Panc1 (cell line): Measurements from ENCODE around the gene SLC45A1. TPM values are rescaled to one million over a fixed set of nuclear protein-coding genes. Genes with fewer than 3 reads are reported as not detected.

Experiments
- ATAC-seq: fragments of 200-7000 bp; cut with Tn5 transposase; 2 replicates; pipeline ENCODE4 v1.9.1; 2020; ENCODE audit warnings: mild to moderate bottlenecking, moderate library complexity
- BruUV-seq: library from RNA; stranded (reverse); fragments of 400-500 nt; replicated peaks from 2 replicates; lab custom pipeline; 2021; lab: Mats Ljungman, UMichigan
- CTCF ChIA-PET: fragments of 300-600 bp; sonication (Branson Sonifier 250); formaldehyde crosslinking; loops from one replicate; lab custom pipeline; 2022; ENCODE audit warnings: antibody characterized with exemption; lab: Charles Lee
- POLR2A ChIA-PET: fragments of 300-600 bp; sonication (Branson Sonifier 250); formaldehyde crosslinking; loops from one replicate; lab custom pipeline; 2022; ENCODE audit warnings: antibody characterized with exemption; lab: Charles Lee
- DNase-seq: peaks from one replicate; pipeline ENCODE4 v3.0.0-alpha.2; 2010; ENCODE audit warnings: low read depth, low spot score
- H3K27ac ChIP-seq: 2 replicates; pipeline ENCODE4 v1.5.1; 2011; ENCODE audit warnings: mild to moderate bottlenecking, low read length, inconsistent platforms
- H3K27me3 ChIP-seq: fragments of 200-500 bp; sonication (Bioruptor generic); 2 replicates; pipeline ENCODE4 v1.6.0; 2014; ENCODE audit warnings: low read length, inconsistent platforms; ENCODE audit not compliant: control insufficient read depth, insufficient read depth
- H3K36me3 ChIP-seq: fragments of 200-500 bp; sonication (Bioruptor generic); 2 replicates; pipeline ENCODE4 v1.5.1; 2014; ENCODE audit warnings: inconsistent platforms, mild to moderate bottlenecking, low read length, moderate library complexity; ENCODE audit not compliant: control insufficient read depth, insufficient read depth
- H3K4me1 ChIP-seq: 2 replicates; pipeline ENCODE4 v1.5.1; 2011; ENCODE audit warnings: inconsistent platforms, mild to moderate bottlenecking, low read length, moderate library complexity; ENCODE audit not compliant: control insufficient read depth, insufficient read depth
- H3K4me3 ChIP-seq, 2 experiments: 2 replicates each; pipeline ENCODE4 v1.5.1; 2011 to 2012; ENCODE audit warnings: low read depth in 2 of 2, low read length in 2 of 2, mild to moderate bottlenecking in 2 of 2, inconsistent platforms in 1 of 2, moderate library complexity in 1 of 2
- H3K9me3 ChIP-seq: fragments of 200-500 bp; sonication (Bioruptor generic); 2 replicates; pipeline ENCODE4 v1.5.1; 2014; ENCODE audit warnings: low read depth, mild to moderate bottlenecking, inconsistent platforms, low read length, moderate library complexity; ENCODE audit not compliant: control insufficient read depth, insufficient read depth
- POLR2AphosphoS5 ChIP-seq: IDR thresholded peaks from 2 replicates; pipeline ENCODE4 v1.6.1; 2012; ENCODE audit warnings: mild to moderate bottlenecking, low read depth, low read length, moderate library complexity
- SIN3A ChIP-seq: IDR thresholded peaks from 2 replicates; pipeline ENCODE4 v1.6.1; 2012; ENCODE audit warnings: low read depth, mild to moderate bottlenecking, low read length, moderate library complexity, borderline replicate concordance; ENCODE audit not compliant: insufficient read depth
- TCF7L2 ChIP-seq: IDR thresholded peaks from 2 replicates; pipeline ENCODE4 v1.6.1; 2011; ENCODE audit warnings: mild to moderate bottlenecking, low read depth, low read length, inconsistent platforms
- in situ Hi-C: cut with HindIII; loops from 2 replicates; pipeline ENCODE4 v1.10.0; 2016; ENCODE audit warnings: low sequenced_read_pairs, low pct_unique_long_range_greater_than_20kb
- intact Hi-C: fragments of 100-400 bp; cut with micrococcal nuclease; formaldehyde crosslinking; loops from one replicate; pipeline ENCODE4 v1.10.0; 2022; ENCODE audit not compliant: unreplicated experiment
- total RNA-seq: library from RNA; stranded (reverse); gene quantifications from one replicate; pipeline ENCODE4 v1.2.1, GENCODE V29; 2021; ENCODE audit not compliant: unreplicated experiment
- TF ChIP-seq, protein P1 (sequence below): fragments of 450-650 bp; IDR thresholded peaks from 2 replicates; pipeline ENCODE4 v1.5.1; 2017; ENCODE audit warnings: mild to moderate bottlenecking
- TF ChIP-seq, protein P2 (sequence below), 2 experiments: IDR thresholded peaks; 2 replicates each; pipeline ENCODE4 v1.6.1; 2011 to 2012; ENCODE audit warnings: low read depth in 2 of 2, control low read depth in 1 of 2, low read length in 1 of 2, mild to moderate bottlenecking in 1 of 2, moderate library complexity in 1 of 2; ENCODE audit not compliant: insufficient read depth in 1 of 2

SLC45A1 gene
- total RNA-seq, 1 experiment from 2014 or later = 11.3 TPM

GRCh38 chr1:8302081-8302956, 15.6 kb upstream of the SLC45A1 start:
- no TSS peak for BruUV-seq
- in situ Hi-C loops = loop anchor here (25.0 kb wide), 1 partner anchor 215 kb away; no protein-coding TSS in a partner anchor

GRCh38 chr1:8303141-8303540, 14.8 kb upstream of the SLC45A1 start:
- POLR2A ChIA-PET = interaction anchor here (0.6 kb wide), 1 partner anchor 298 kb away, joined by 8 read pairs; no protein-coding TSS in a partner anchor
- in situ Hi-C loops = loop anchor here (25.0 kb wide), 1 partner anchor 216 kb away; no protein-coding TSS in a partner anchor

More at GRCh38 chr1:8302081-8302956, 15.6 kb upstream of the SLC45A1 start:
- intact Hi-C loops = loop anchor here (5.0 kb wide), 1 partner anchor 90 kb away; no protein-coding TSS in a partner anchor
- CTCF ChIA-PET = interaction anchor here (0.6 kb wide), 1 partner anchor 54 kb away, joined by 3 read pairs; no protein-coding TSS in a partner anchor
- H3K9me3 ChIP-seq = no peaks in the 10 kb centered on the region
- ATAC-seq = peak; percentile 72
- POLR2A ChIA-PET = interaction anchor here (0.6 kb wide), 4 partner anchors 45 to 343 kb away, joined by 3 to 8 read pairs (median 3); no protein-coding TSS in a partner anchor
- peak overlapping the region in 1 of 2 experiments; percentile 8; a peak in 2 of 4 replicates for H3K4me3 ChIP-seq
- peaks cover 30% of the 10 kb centered on the region for H3K4me1 ChIP-seq
- DNase-seq = peak; percentile 74
- H3K27ac ChIP-seq = peak overlapping the region; percentile 94
- no peaks in the 10 kb centered on the region for H3K27me3 ChIP-seq
- no peaks in the 10 kb centered on the region for H3K36me3 ChIP-seq
- TF ChIP-seq TCF7L2 (peak; percentile 71), POLR2AphosphoS5 (0 out of 2 replicates have a peak, but pooled peaks have one; percentile 31)
- TF ChIP-seq, protein P1, sequence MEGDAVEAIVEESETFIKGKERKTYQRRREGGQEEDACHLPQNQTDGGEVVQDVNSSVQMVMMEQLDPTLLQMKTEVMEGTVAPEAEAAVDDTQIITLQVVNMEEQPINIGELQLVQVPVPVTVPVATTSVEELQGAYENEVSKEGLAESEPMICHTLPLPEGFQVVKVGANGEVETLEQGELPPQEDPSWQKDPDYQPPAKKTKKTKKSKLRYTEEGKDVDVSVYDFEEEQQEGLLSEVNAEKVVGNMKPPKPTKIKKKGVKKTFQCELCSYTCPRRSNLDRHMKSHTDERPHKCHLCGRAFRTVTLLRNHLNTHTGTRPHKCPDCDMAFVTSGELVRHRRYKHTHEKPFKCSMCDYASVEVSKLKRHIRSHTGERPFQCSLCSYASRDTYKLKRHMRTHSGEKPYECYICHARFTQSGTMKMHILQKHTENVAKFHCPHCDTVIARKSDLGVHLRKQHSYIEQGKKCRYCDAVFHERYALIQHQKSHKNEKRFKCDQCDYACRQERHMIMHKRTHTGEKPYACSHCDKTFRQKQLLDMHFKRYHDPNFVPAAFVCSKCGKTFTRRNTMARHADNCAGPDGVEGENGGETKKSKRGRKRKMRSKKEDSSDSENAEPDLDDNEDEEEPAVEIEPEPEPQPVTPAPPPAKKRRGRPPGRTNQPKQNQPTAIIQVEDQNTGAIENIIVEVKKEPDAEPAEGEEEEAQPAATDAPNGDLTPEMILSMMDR = no peak

More at GRCh38 chr1:8303141-8303540, 14.8 kb upstream of the SLC45A1 start:
- peaks cover 30% of the 10 kb centered on the region for H3K4me1 ChIP-seq
- H3K27me3 ChIP-seq = no peaks in the 10 kb centered on the region
- H3K4me3 ChIP-seq = no peak overlapping the region
- intact Hi-C loops = loop anchor here (5.0 kb wide), 1 partner anchor 91 kb away; no protein-coding TSS in a partner anchor
- H3K9me3 ChIP-seq = no peaks in the 10 kb centered on the region
- no TSS peak for BruUV-seq
- peak overlapping the region; percentile 94 for H3K27ac ChIP-seq
- peak; percentile 37 for ATAC-seq
- CTCF ChIA-PET = no interaction called here
- no peak for DNase-seq
- TF ChIP-seq SIN3A = no peak
- no peak for TF ChIP-seq TCF7L2
- TF ChIP-seq, protein P1 = no peak
- TF ChIP-seq, protein P2, sequence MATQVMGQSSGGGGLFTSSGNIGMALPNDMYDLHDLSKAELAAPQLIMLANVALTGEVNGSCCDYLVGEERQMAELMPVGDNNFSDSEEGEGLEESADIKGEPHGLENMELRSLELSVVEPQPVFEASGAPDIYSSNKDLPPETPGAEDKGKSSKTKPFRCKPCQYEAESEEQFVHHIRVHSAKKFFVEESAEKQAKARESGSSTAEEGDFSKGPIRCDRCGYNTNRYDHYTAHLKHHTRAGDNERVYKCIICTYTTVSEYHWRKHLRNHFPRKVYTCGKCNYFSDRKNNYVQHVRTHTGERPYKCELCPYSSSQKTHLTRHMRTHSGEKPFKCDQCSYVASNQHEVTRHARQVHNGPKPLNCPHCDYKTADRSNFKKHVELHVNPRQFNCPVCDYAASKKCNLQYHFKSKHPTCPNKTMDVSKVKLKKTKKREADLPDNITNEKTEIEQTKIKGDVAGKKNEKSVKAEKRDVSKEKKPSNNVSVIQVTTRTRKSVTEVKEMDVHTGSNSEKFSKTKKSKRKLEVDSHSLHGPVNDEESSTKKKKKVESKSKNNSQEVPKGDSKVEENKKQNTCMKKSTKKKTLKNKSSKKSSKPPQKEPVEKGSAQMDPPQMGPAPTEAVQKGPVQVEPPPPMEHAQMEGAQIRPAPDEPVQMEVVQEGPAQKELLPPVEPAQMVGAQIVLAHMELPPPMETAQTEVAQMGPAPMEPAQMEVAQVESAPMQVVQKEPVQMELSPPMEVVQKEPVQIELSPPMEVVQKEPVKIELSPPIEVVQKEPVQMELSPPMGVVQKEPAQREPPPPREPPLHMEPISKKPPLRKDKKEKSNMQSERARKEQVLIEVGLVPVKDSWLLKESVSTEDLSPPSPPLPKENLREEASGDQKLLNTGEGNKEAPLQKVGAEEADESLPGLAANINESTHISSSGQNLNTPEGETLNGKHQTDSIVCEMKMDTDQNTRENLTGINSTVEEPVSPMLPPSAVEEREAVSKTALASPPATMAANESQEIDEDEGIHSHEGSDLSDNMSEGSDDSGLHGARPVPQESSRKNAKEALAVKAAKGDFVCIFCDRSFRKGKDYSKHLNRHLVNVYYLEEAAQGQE (IDR thresholded peaks at IDR 0.05; ENCODE audit: insufficient read depth in 1 of 2, low read depth in 2 of 2, low read length in 1 of 2) = no peak
- TF ChIP-seq POLR2AphosphoS5 = no peak
- no peaks in the 10 kb centered on the region for H3K36me3 ChIP-seq
